ENCODE data around the gene MYL6B. TPM values are rescaled to one million over a fixed set of nuclear protein-coding genes. Genes with fewer than 3 reads are reported as not detected.
A peak's percentile ranks its signal among the peaks of the same experiment; 100 is the strongest.

MYL6B gene
- total and polyA plus RNA-seq, 8 donors, result 4.9 to 98.1 (median 24.3) TPM; not detected in 1

GRCh38 chr12:56124133-56124532 lies 28.3 kb upstream of the MYL6B start:
- intact Hi-C loops (cut with DNase I; ENCODE audit: low total_unique reads), result loop anchor here (5.0 kb wide), 1 partner anchor 38 kb away; no protein-coding TSS in a partner anchor
- H3K4me3 ChIP-seq, result no peak overlapping the region
- peaks cover 11 to 37% (median 22%) of the 10 kb centered on the region in 4 donors for H3K36me3 ChIP-seq
- peaks cover 28 to 67% (median 53%) of the 10 kb centered on the region in 4 donors for H3K4me1 ChIP-seq
- WGBS, 5 donors, result 31 to 55% (median 52%) methylated on average over 4 of the region's 4 CpGs
- DNase-seq, result peak in 1 of 2 donors; percentile 59
- H3K27me3 ChIP-seq, result no peaks in the 10 kb centered on the region
- no peaks in the 10 kb centered on the region for H3K9me3 ChIP-seq
- no peak for TF ChIP-seq POLR2AphosphoS5 (IDR thresholded peaks at IDR 0.05)
- no peak for TF ChIP-seq POLR2A (IDR thresholded peaks at IDR 0.05)
- no peak for TF ChIP-seq CTCF (IDR thresholded peaks at IDR 0.05)
- no peak for TF ChIP-seq EP300 (IDR thresholded peaks at IDR 0.05)
- peak overlapping the region in 4 of 5 donors; percentile 48 to 97 (median 92) for H3K27ac ChIP-seq

GRCh38 chr12:56126732-56127239 lies 25.6 kb upstream of the MYL6B start:
- H3K4me3 ChIP-seq, result peak overlapping the region in 1 of 4 donors; percentile 67
- intact Hi-C loops (cut with DNase I; ENCODE audit: low total_unique reads), result no loop called here
- peaks cover 12 to 32% (median 21%) of the 10 kb centered on the region in 4 donors for H3K36me3 ChIP-seq
- no peaks in the 10 kb centered on the region for H3K9me3 ChIP-seq
- no peaks in the 10 kb centered on the region for H3K27me3 ChIP-seq
- 33 to 58% (median 42%) methylated on average over 3 of the region's 3 CpGs for WGBS, 5 donors
- DNase-seq, result no peak
- H3K4me1 ChIP-seq, result peaks cover 28 to 70% (median 56%) of the 10 kb centered on the region in 4 donors
- peak overlapping the region in 4 of 5 donors; percentile 88 to 97 (median 94) for H3K27ac ChIP-seq
- no peak for TF ChIP-seq POLR2A (IDR thresholded peaks at IDR 0.05)
- TF ChIP-seq CTCF (IDR thresholded peaks at IDR 0.05), result no peak
- no peak for TF ChIP-seq POLR2AphosphoS5 (IDR thresholded peaks at IDR 0.05)
- no peak for TF ChIP-seq EP300 (IDR thresholded peaks at IDR 0.05)

- no peak for DNase-seq
- WGBS, 5 donors, result 0 to 2% (median 0%) methylated on average over 8 of the region's 8 CpGs
- no peak for TF ChIP-seq EP300 (IDR thresholded peaks at IDR 0.05)
- TF ChIP-seq CTCF (IDR thresholded peaks at IDR 0.05), result no peak
- peak in 1 of 4 donors; percentile 26 for TF ChIP-seq POLR2A (IDR thresholded peaks at IDR 0.05)
- peak in 1 of 3 donors; percentile 14 for TF ChIP-seq POLR2AphosphoS5 (IDR thresholded peaks at IDR 0.05)
- H3K27me3 ChIP-seq, result no peaks in the 10 kb centered on the region
- H3K4me1 ChIP-seq, result peaks cover 28 to 68% (median 53%) of the 10 kb centered on the region in 4 donors
- peaks cover 19 to 32% (median 23%) of the 10 kb centered on the region in 4 donors for H3K36me3 ChIP-seq
- peak overlapping the region; percentile 53 to 97 (median 93) for H3K27ac ChIP-seq
- intact Hi-C loops (cut with DNase I; ENCODE audit: low total_unique reads), result no loop called here
- no peaks in the 10 kb centered on the region for H3K9me3 ChIP-seq
- H3K4me3 ChIP-seq, result peak overlapping the region; percentile 32 to 93 (median 73)
Measured at GRCh38 chr12:56127485-56127887, 24.9 kb upstream of the MYL6B start.

GRCh38 chr12:56127888-56128669 lies 24.3 kb upstream of the MYL6B start, which contains the start of gene ESYT1:
Gene ESYT1 (plus strand): TSS chr12:56128267. CDS start chr12:56128320, 53 bp downstream.
- Histone ChIP-seq H3K27ac (peak within 1 kb of the TSS; percentile 85 to 97 (median 93)), H3K4me3 (peak within 1 kb of the TSS; percentile 67 to 93 (median 77)), H3K4me1 (peaks cover 28 to 62% (median 52%) of the 10 kb centered on the region in 4 donors), H3K9me3 (no peaks in the 10 kb centered on the region), H3K27me3 (no peaks in the 10 kb centered on the region), H3K36me3 (peaks cover 25 to 33% (median 29%) of the 10 kb centered on the region in 4 donors)
- TF ChIP-seq EP300 (IDR thresholded peaks at IDR 0.05), result no peak
- no peak for TF ChIP-seq CTCF (IDR thresholded peaks at IDR 0.05)
- peak in 2 of 4 donors; percentile 49 to 81 for TF ChIP-seq POLR2A (IDR thresholded peaks at IDR 0.05)
- peak; percentile 96 to 98 (median 98) for TF ChIP-seq POLR2AphosphoS5 (IDR thresholded peaks at IDR 0.05)
- 0 to 1% (median 0%) methylated on average over 35 to 49 of the region's 49 CpGs for WGBS, 5 donors
- peak; percentile 99 to 100 for DNase-seq
- intact Hi-C loops (cut with DNase I; ENCODE audit: low total_unique reads), result no loop called here
